ENCODE measurements around the gene C11orf91.

DNA sequence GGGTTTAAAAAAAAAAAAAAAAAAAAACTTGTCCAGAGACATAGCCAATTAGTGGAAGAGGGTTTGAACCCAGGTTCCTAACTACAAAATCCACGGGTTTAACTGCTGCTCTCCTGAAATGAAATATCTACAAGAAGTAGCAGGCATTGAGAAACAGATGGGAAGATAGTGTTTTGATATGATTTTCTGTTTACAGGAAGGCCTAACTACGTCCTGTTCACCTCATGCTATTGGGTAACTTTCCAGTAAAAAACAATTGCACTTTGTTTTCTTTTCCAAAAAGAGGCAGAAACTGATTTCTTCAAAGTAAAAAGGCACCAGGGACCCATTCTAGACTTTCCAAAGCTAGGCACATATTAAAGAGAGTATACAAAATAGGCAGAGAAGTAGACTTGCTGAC, 5.9 kb upstream of the C11orf91 start:
- TF ChIP-seq, protein P1, sequence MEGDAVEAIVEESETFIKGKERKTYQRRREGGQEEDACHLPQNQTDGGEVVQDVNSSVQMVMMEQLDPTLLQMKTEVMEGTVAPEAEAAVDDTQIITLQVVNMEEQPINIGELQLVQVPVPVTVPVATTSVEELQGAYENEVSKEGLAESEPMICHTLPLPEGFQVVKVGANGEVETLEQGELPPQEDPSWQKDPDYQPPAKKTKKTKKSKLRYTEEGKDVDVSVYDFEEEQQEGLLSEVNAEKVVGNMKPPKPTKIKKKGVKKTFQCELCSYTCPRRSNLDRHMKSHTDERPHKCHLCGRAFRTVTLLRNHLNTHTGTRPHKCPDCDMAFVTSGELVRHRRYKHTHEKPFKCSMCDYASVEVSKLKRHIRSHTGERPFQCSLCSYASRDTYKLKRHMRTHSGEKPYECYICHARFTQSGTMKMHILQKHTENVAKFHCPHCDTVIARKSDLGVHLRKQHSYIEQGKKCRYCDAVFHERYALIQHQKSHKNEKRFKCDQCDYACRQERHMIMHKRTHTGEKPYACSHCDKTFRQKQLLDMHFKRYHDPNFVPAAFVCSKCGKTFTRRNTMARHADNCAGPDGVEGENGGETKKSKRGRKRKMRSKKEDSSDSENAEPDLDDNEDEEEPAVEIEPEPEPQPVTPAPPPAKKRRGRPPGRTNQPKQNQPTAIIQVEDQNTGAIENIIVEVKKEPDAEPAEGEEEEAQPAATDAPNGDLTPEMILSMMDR (IDR thresholded peaks at IDR 0.05; ENCODE audit: borderline replicate concordance, extremely low read depth, low read length, poor library complexity, severe bottlenecking) = no peak
- TF ChIP-seq EZH2 (IDR thresholded peaks at IDR 0.05; ENCODE audit: borderline replicate concordance, low read depth, low read length, severe bottlenecking) = no peak

Measured in DND-41 (cell line).